Panc1 (cell line): ENCODE results near the gene MOV10L1. TPM values are rescaled to one million over a fixed set of nuclear protein-coding genes. Genes with fewer than 3 reads are reported as not detected.

ENCODE experiments used
- ATAC-seq: fragments of 200-7000 bp; cut with Tn5 transposase; 2 replicates; pipeline ENCODE4 v1.9.1; 2020; ENCODE audit warnings: mild to moderate bottlenecking, moderate library complexity
- BruUV-seq: library from RNA; stranded (reverse); fragments of 400-500 nt; replicated peaks from 2 replicates; lab custom pipeline; 2021; lab: Mats Ljungman, UMichigan
- CTCF ChIA-PET: fragments of 300-600 bp; sonication (Branson Sonifier 250); formaldehyde crosslinking; loops from one replicate; lab custom pipeline; 2022; ENCODE audit warnings: antibody characterized with exemption; lab: Charles Lee
- POLR2A ChIA-PET: fragments of 300-600 bp; sonication (Branson Sonifier 250); formaldehyde crosslinking; loops from one replicate; lab custom pipeline; 2022; ENCODE audit warnings: antibody characterized with exemption; lab: Charles Lee
- DNase-seq: peaks from one replicate; pipeline ENCODE4 v3.0.0-alpha.2; 2010; ENCODE audit warnings: low read depth, low spot score
- H3K27ac ChIP-seq: 2 replicates; pipeline ENCODE4 v1.5.1; 2011; ENCODE audit warnings: mild to moderate bottlenecking, low read length, inconsistent platforms
- H3K27me3 ChIP-seq: fragments of 200-500 bp; sonication (Bioruptor generic); 2 replicates; pipeline ENCODE4 v1.6.0; 2014; ENCODE audit warnings: low read length, inconsistent platforms; ENCODE audit not compliant: control insufficient read depth, insufficient read depth
- H3K36me3 ChIP-seq: fragments of 200-500 bp; sonication (Bioruptor generic); 2 replicates; pipeline ENCODE4 v1.5.1; 2014; ENCODE audit warnings: inconsistent platforms, mild to moderate bottlenecking, low read length, moderate library complexity; ENCODE audit not compliant: control insufficient read depth, insufficient read depth
- H3K4me1 ChIP-seq: 2 replicates; pipeline ENCODE4 v1.5.1; 2011; ENCODE audit warnings: inconsistent platforms, mild to moderate bottlenecking, low read length, moderate library complexity; ENCODE audit not compliant: control insufficient read depth, insufficient read depth
- H3K4me3 ChIP-seq, 2 experiments: 2 replicates each; pipeline ENCODE4 v1.5.1; 2011 to 2012; ENCODE audit warnings: low read depth in 2 of 2, low read length in 2 of 2, mild to moderate bottlenecking in 2 of 2, inconsistent platforms in 1 of 2, moderate library complexity in 1 of 2
- H3K9me3 ChIP-seq: fragments of 200-500 bp; sonication (Bioruptor generic); 2 replicates; pipeline ENCODE4 v1.5.1; 2014; ENCODE audit warnings: low read depth, mild to moderate bottlenecking, inconsistent platforms, low read length, moderate library complexity; ENCODE audit not compliant: control insufficient read depth, insufficient read depth
- POLR2AphosphoS5 ChIP-seq: IDR thresholded peaks from 2 replicates; pipeline ENCODE4 v1.6.1; 2012; ENCODE audit warnings: mild to moderate bottlenecking, low read depth, low read length, moderate library complexity
- REST ChIP-seq, 2 experiments: IDR thresholded peaks; 2 replicates each; pipeline ENCODE4 v1.6.1; 2011 to 2012; ENCODE audit warnings: low read depth in 2 of 2, control low read depth in 1 of 2, low read length in 1 of 2, mild to moderate bottlenecking in 1 of 2, moderate library complexity in 1 of 2; ENCODE audit not compliant: insufficient read depth in 1 of 2
- SIN3A ChIP-seq: IDR thresholded peaks from 2 replicates; pipeline ENCODE4 v1.6.1; 2012; ENCODE audit warnings: low read depth, mild to moderate bottlenecking, low read length, moderate library complexity, borderline replicate concordance; ENCODE audit not compliant: insufficient read depth
- TCF7L2 ChIP-seq: IDR thresholded peaks from 2 replicates; pipeline ENCODE4 v1.6.1; 2011; ENCODE audit warnings: mild to moderate bottlenecking, low read depth, low read length, inconsistent platforms
- in situ Hi-C: cut with HindIII; loops from 2 replicates; pipeline ENCODE4 v1.10.0; 2016; ENCODE audit warnings: low sequenced_read_pairs, low pct_unique_long_range_greater_than_20kb
- intact Hi-C: fragments of 100-400 bp; cut with micrococcal nuclease; formaldehyde crosslinking; loops from one replicate; pipeline ENCODE4 v1.10.0; 2022; ENCODE audit not compliant: unreplicated experiment
- total RNA-seq: library from RNA; stranded (reverse); gene quantifications from one replicate; pipeline ENCODE4 v1.2.1, GENCODE V29; 2021; ENCODE audit not compliant: unreplicated experiment
- TF ChIP-seq, protein P1 (sequence below): fragments of 450-650 bp; IDR thresholded peaks from 2 replicates; pipeline ENCODE4 v1.5.1; 2017; ENCODE audit warnings: mild to moderate bottlenecking

Gene MOV10L1
- total RNA-seq, 1 experiment from 2014 or later, result 0.10 TPM

- Histone ChIP-seq H3K27me3 (no peaks in the 10 kb centered on the region), H3K36me3 (no peaks in the 10 kb centered on the region), H3K4me3 (no peak overlapping the region), H3K4me1 (no peaks in the 10 kb centered on the region), H3K27ac (no peak overlapping the region), H3K9me3 (no peaks in the 10 kb centered on the region)
- ChIA-PET POLR2A (no interaction called here), CTCF (interaction anchor here (0.6 kb wide), 1 partner anchor 169 kb away, joined by 5 read pairs; no protein-coding TSS in a partner anchor)
- DNase-seq (no peak), ATAC-seq (no peak)
- TF ChIP-seq SIN3A, result no peak
- TF ChIP-seq POLR2AphosphoS5, result no peak
- no peak for TF ChIP-seq REST (IDR thresholded peaks at IDR 0.05; ENCODE audit: insufficient read depth in 1 of 2, low read depth in 2 of 2, low read length in 1 of 2)
- TF ChIP-seq TCF7L2, result no peak
- TF ChIP-seq, protein P1, sequence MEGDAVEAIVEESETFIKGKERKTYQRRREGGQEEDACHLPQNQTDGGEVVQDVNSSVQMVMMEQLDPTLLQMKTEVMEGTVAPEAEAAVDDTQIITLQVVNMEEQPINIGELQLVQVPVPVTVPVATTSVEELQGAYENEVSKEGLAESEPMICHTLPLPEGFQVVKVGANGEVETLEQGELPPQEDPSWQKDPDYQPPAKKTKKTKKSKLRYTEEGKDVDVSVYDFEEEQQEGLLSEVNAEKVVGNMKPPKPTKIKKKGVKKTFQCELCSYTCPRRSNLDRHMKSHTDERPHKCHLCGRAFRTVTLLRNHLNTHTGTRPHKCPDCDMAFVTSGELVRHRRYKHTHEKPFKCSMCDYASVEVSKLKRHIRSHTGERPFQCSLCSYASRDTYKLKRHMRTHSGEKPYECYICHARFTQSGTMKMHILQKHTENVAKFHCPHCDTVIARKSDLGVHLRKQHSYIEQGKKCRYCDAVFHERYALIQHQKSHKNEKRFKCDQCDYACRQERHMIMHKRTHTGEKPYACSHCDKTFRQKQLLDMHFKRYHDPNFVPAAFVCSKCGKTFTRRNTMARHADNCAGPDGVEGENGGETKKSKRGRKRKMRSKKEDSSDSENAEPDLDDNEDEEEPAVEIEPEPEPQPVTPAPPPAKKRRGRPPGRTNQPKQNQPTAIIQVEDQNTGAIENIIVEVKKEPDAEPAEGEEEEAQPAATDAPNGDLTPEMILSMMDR, result no peak
- in situ Hi-C loops, result no loop called here
- no TSS peak for BruUV-seq
- intact Hi-C loops, result no loop called here
These were observed 121.3 kb downstream of the MOV10L1 start for GRCh38 chr22:50211147-50211546.

Other genes starting within 250 kb of the MOV10L1 start
- 17.3 TPM for gene ZBED4, start 236.2 kb upstream of the MOV10L1 start, total RNA-seq
- 23.4 TPM for gene ALG12, start 171.6 kb upstream of the MOV10L1 start, total RNA-seq
- 59.7 TPM for gene CRELD2, start 171.4 kb upstream of the MOV10L1 start, total RNA-seq
- gene PIM3, start 129.2 kb upstream of the MOV10L1 start, total RNA-seq, result 58.2 TPM
- gene IL17REL, start 77.2 kb upstream of the MOV10L1 start, total RNA-seq, result 0.82 TPM
- gene TTLL8, start 31.7 kb upstream of the MOV10L1 start, total RNA-seq, result not detected
- gene MLC1, start 4.6 kb upstream of the MOV10L1 start, total RNA-seq, result not detected
- 0.77 TPM for gene PANX2, start 80.7 kb downstream of the MOV10L1 start, total RNA-seq
- gene TRABD, start 95.9 kb downstream of the MOV10L1 start, total RNA-seq, result 55.7 TPM
- 34.3 TPM for gene SELENOO, start 111.0 kb downstream of the MOV10L1 start, total RNA-seq
- gene TUBGCP6, start 155.0 kb downstream of the MOV10L1 start, total RNA-seq, result 31.3 TPM
- 71.3 TPM for gene HDAC10, start 161.3 kb downstream of the MOV10L1 start, total RNA-seq
- gene MAPK12, start 171.7 kb downstream of the MOV10L1 start, total RNA-seq, result 74.6 TPM
- gene MAPK11, start 180.4 kb downstream of the MOV10L1 start, total RNA-seq, result 77.7 TPM
- gene PLXNB2, start 217.6 kb downstream of the MOV10L1 start, total RNA-seq, result 227 TPM
- 5.8 TPM for gene DENND6B, start 237.0 kb downstream of the MOV10L1 start, total RNA-seq